PC-3 (cell line): ENCODE measurements around the gene SLC23A2. TPM values are rescaled to one million over a fixed set of nuclear protein-coding genes. Genes with fewer than 3 reads are reported as not detected.

Source experiments
- ATAC-seq: fragments of 200-7000 bp; cut with Tn5 transposase; 2 replicates; pipeline ENCODE4 v1.9.1; 2020; ENCODE audit warnings: mild to moderate bottlenecking, moderate library complexity
- BruUV-seq: library from RNA; stranded (reverse); fragments of 400-500 nt; replicated peaks from 2 replicates; lab custom pipeline; 2021; lab: Mats Ljungman, UMichigan
- CTCF ChIA-PET: fragments of 300-600 bp; sonication (Branson Sonifier 250); formaldehyde crosslinking; loops from one replicate; lab custom pipeline; 2022; ENCODE audit warnings: antibody characterized with exemption; lab: Charles Lee
- POLR2A ChIA-PET: fragments of 300-600 bp; sonication (Branson Sonifier 250); formaldehyde crosslinking; loops from one replicate; lab custom pipeline; 2022; ENCODE audit warnings: antibody characterized with exemption; ENCODE audit not compliant: unreplicated experiment; lab: Charles Lee
- DNase-seq: peaks from one replicate; pipeline ENCODE4 v3.0.0-alpha.2; 2015
- H2AFZ ChIP-seq: fragments of 300-600 bp; sonication (generic); 2 replicates; pipeline ENCODE4 v1.6.0; 2016; ENCODE audit warnings: antibody characterized with exemption, low read length
- H3F3A ChIP-seq: fragments of 300-600 bp; sonication (generic); one replicate; pipeline ENCODE4 v1.6.0; 2017; ENCODE audit warnings: antibody characterized with exemption, low read length, control low read depth, mild to moderate bottlenecking; ENCODE audit not compliant: unreplicated experiment
- H3K27ac ChIP-seq: fragments of 300-600 bp; sonication (generic); 2 replicates; pipeline ENCODE4 v1.5.1; 2016; ENCODE audit warnings: mild to moderate bottlenecking, low read length
- H3K27me3 ChIP-seq: fragments of 300-600 bp; sonication (generic); 2 replicates; pipeline ENCODE4 v1.6.1; 2016; ENCODE audit warnings: low read length, mixed read lengths
- H3K36me3 ChIP-seq: fragments of 300-600 bp; sonication (generic); 2 replicates; pipeline ENCODE4 v1.6.1; 2016; ENCODE audit warnings: low read depth, mixed run types, low read length, mixed read lengths
- H3K4me1 ChIP-seq: fragments of 300-600 bp; sonication (generic); 2 replicates; pipeline ENCODE4 v1.5.1; 2016; ENCODE audit warnings: low read length; ENCODE audit not compliant: insufficient read depth
- H3K4me2 ChIP-seq: fragments of 300-600 bp; sonication (generic); 2 replicates; pipeline ENCODE4 v1.6.0; 2016; ENCODE audit warnings: low read length
- H3K4me3 ChIP-seq: fragments of 300-600 bp; sonication (generic); 2 replicates; pipeline ENCODE4 v1.5.1; 2016; ENCODE audit warnings: mild to moderate bottlenecking, low read length, mixed read lengths
- H3K79me2 ChIP-seq: fragments of 300-600 bp; sonication (generic); 2 replicates; pipeline ENCODE4 v1.6.1; 2017; ENCODE audit warnings: low read length, mixed read lengths
- H3K9ac ChIP-seq: fragments of 300-600 bp; sonication (generic); 2 replicates; pipeline ENCODE4 v1.6.0; 2016; ENCODE audit warnings: mild to moderate bottlenecking, low read length
- H3K9me2 ChIP-seq: fragments of 300-600 bp; sonication (generic); replicated peaks from 2 replicates; pipeline ENCODE4 v1.6.1; 2016; ENCODE audit warnings: mixed run types, low read length, mixed read lengths
- H3K9me3 ChIP-seq: fragments of 300-600 bp; sonication (generic); 2 replicates; pipeline ENCODE4 v1.6.1; 2016; ENCODE audit warnings: low read length, mixed read lengths
- H4K20me1 ChIP-seq: fragments of 300-600 bp; sonication (generic); 2 replicates; pipeline ENCODE4 v1.6.1; 2016; ENCODE audit warnings: low read length, mixed read lengths
- CTCF ChIP-seq: fragments of 300-600 bp; sonication (generic); conservative IDR thresholded peaks from 2 replicates; pipeline ENCODE4 v1.5.1; 2017; ENCODE audit warnings: antibody characterized with exemption, low read depth, mild to moderate bottlenecking, low read length
- EZH2 ChIP-seq: fragments of 300-600 bp; sonication (generic); IDR thresholded peaks from one replicate; pipeline ENCODE4 v1.6.1; 2017; ENCODE audit warnings: antibody characterized with exemption, mild to moderate bottlenecking, low read length; ENCODE audit not compliant: unreplicated experiment
- EZH2phosphoT487 ChIP-seq: fragments of 300-600 bp; sonication (generic); IDR thresholded peaks from 2 replicates; pipeline ENCODE4 v1.6.1; 2018; ENCODE audit warnings: mild to moderate bottlenecking, antibody characterized with exemption, low read length, borderline replicate concordance
- intact Hi-C: fragments of 100-400 bp; cut with micrococcal nuclease; formaldehyde crosslinking; loops from 2 replicates; pipeline ENCODE4 v1.9.0; 2023
- total RNA-seq: library from RNA; depleted of rRNA; stranded (reverse); fragments of >200 nt; gene quantifications from 2 replicates; pipeline ENCODE4 v1.2.3, GENCODE V29; 2014

SLC23A2 gene
- total RNA-seq, 1 experiment from 2014 or later, result 18.3 TPM

- H3K27me3 ChIP-seq, result peaks cover 3% of the 10 kb centered on the region; the same call in 1 of the 2 replicates
- ChIA-PET POLR2A (no interaction called here), CTCF (no interaction called here)
- no peaks in the 10 kb centered on the region for H3F3A ChIP-seq
- H4K20me1 ChIP-seq, result no peaks in the 10 kb centered on the region
- H3K9me3 ChIP-seq, result no peaks in the 10 kb centered on the region
- TF ChIP-seq EZH2phosphoT487 (no peak), EZH2 (no peak), CTCF (no peak)
- BruUV-seq, result no TSS peak
- H3K4me2 ChIP-seq, result no peak overlapping the region
- no peak for ATAC-seq
- DNase-seq, result no peak
- 0 out of 2 replicates have a peak, but pooled peaks cover 3% of the 10 kb centered on the region for H3K9me2 ChIP-seq
- no peak overlapping the region for H3K27ac ChIP-seq
- no peak overlapping the region for H2AFZ ChIP-seq
- no peak overlapping the region for H3K9ac ChIP-seq
- H3K4me1 ChIP-seq, result no peaks in the 10 kb centered on the region
- H3K4me3 ChIP-seq, result no peak overlapping the region
- no peaks in the 10 kb centered on the region for H3K36me3 ChIP-seq
- intact Hi-C loops, result no loop called here
- H3K79me2 ChIP-seq, result no peaks in the 10 kb centered on the region
Measured at GRCh38 chr20:4837760-4838159, 163.6 kb downstream of the SLC23A2 start.

- H3F3A ChIP-seq, result no peaks in the 10 kb centered on the region
- H3K27ac ChIP-seq, result no peak overlapping the region
- no peak overlapping the region for H3K4me2 ChIP-seq
- no peak for ATAC-seq
- H3K79me2 ChIP-seq, result no peaks in the 10 kb centered on the region
- DNase-seq, result no peak
- H3K9me3 ChIP-seq, result no peaks in the 10 kb centered on the region
- TF ChIP-seq EZH2 (no peak), CTCF (no peak), EZH2phosphoT487 (no peak)
- ChIA-PET POLR2A (no interaction called here), CTCF (no interaction called here)
- no peaks in the 10 kb centered on the region for H4K20me1 ChIP-seq
- H3K4me3 ChIP-seq, result no peak overlapping the region
- intact Hi-C loops, result no loop called here
- H3K4me1 ChIP-seq, result no peaks in the 10 kb centered on the region
- peaks cover 3% of the 10 kb centered on the region; the same call in 1 of the 2 replicates for H3K27me3 ChIP-seq
- H3K9ac ChIP-seq, result no peak overlapping the region
- H2AFZ ChIP-seq, result no peak overlapping the region
- BruUV-seq, result no TSS peak
- 0 out of 2 replicates have a peak, but pooled peaks cover 3% of the 10 kb centered on the region for H3K9me2 ChIP-seq
- H3K36me3 ChIP-seq, result no peaks in the 10 kb centered on the region
Measured at GRCh38 chr20:4836935-4837334, 164.4 kb downstream of the SLC23A2 start.

- Histone ChIP-seq H3K4me1 (no peaks in the 10 kb centered on the region), H3K9me2 (0 out of 2 replicates have a peak, but pooled peaks cover 3% of the 10 kb centered on the region), H2AFZ (no peak overlapping the region), H3F3A (no peaks in the 10 kb centered on the region), H3K4me2 (no peak overlapping the region), H4K20me1 (no peaks in the 10 kb centered on the region), H3K79me2 (no peaks in the 10 kb centered on the region), H3K27me3 (peaks cover 3% of the 10 kb centered on the region; the same call in 1 of the 2 replicates), H3K36me3 (no peaks in the 10 kb centered on the region), H3K27ac (no peak overlapping the region), H3K9ac (no peak overlapping the region), H3K9me3 (no peaks in the 10 kb centered on the region), H3K4me3 (no peak overlapping the region)
- TF ChIP-seq CTCF (no peak), EZH2 (no peak), EZH2phosphoT487 (no peak)
- ATAC-seq, result no peak
- CTCF ChIA-PET, result no interaction called here
- DNase-seq, result no peak
- POLR2A ChIA-PET, result no interaction called here
- BruUV-seq, result no TSS peak
- intact Hi-C loops, result no loop called here
Measured at GRCh38 chr20:4836473-4836872, 164.8 kb downstream of the SLC23A2 start.
